GM18508 (cell line): ENCODE results near the gene TIE1.

Experiments used
- ATAC-seq: cut with Tn5 transposase; IDR thresholded peaks from one replicate; pipeline ENCODE4 v1.9.1; 2021; ENCODE audit warnings: moderate number of reproducible peaks; ENCODE audit not compliant: insufficient read depth, unreplicated experiment

TIE1 gene

GRCh38 chr1:43292216-43292615 lies 8.6 kb upstream of the TIE1 start:
- no peak for ATAC-seq

- no peak for ATAC-seq
These were observed 8.1 kb upstream of the TIE1 start for GRCh38 chr1:43292679-43293078.

GRCh38 chr1:43293176-43293575 lies 7.6 kb upstream of the TIE1 start:
- no peak for ATAC-seq

GRCh38 chr1:43293896-43294760 lies 6.7 kb upstream of the TIE1 start:
- ATAC-seq: no peak

GRCh38 chr1:43294761-43295160 lies 6.0 kb upstream of the TIE1 start:
- ATAC-seq: no peak

GRCh38 chr1:43296207-43296606 lies 4.6 kb upstream of the TIE1 start:
- no peak for ATAC-seq

- ATAC-seq: no peak
These were observed 2.7 kb upstream of the TIE1 start for GRCh38 chr1:43298055-43298454.

- ATAC-seq: no peak
These were observed 1.7 kb upstream of the TIE1 start for GRCh38 chr1:43299101-43299500.

- no peak for ATAC-seq
These were observed 1.4 kb downstream of the TIE1 start for GRCh38 chr1:43302201-43302600.

GRCh38 chr1:43302721-43303470 lies 2.1 kb downstream of the TIE1 start:
- no peak for ATAC-seq

GRCh38 chr1:43303471-43304313 lies 2.9 kb downstream of the TIE1 start:
- ATAC-seq: no peak

- ATAC-seq: no peak
These were observed 3.5 kb downstream of the TIE1 start for GRCh38 chr1:43304314-43304681.

GRCh38 chr1:43304771-43305300 lies 4.1 kb downstream of the TIE1 start:
- ATAC-seq: no peak

- no peak for ATAC-seq
These were observed 4.7 kb downstream of the TIE1 start for GRCh38 chr1:43305461-43305860.

- ATAC-seq: no peak
These were observed 5.3 kb downstream of the TIE1 start for GRCh38 chr1:43305926-43306687.

- no peak for ATAC-seq
These were observed 6.1 kb downstream of the TIE1 start for GRCh38 chr1:43306688-43307457.

- ATAC-seq: no peak
These were observed 6.8 kb downstream of the TIE1 start for GRCh38 chr1:43307458-43308158.

- no peak for ATAC-seq
These were observed 8.0 kb downstream of the TIE1 start for GRCh38 chr1:43308635-43309404.
